DOHH2 (cell line): ENCODE measurements around the gene CCR5.

ENCODE experiments used
- H3F3A ChIP-seq: fragments of 200-600 bp; sonication (generic), shearing (Covaris generic); 2 replicates; pipeline ENCODE4 v1.6.0; 2016; ENCODE audit warnings: antibody characterized with exemption, mild to moderate bottlenecking; ENCODE audit not compliant: control insufficient read depth, insufficient read depth
- H3K27ac ChIP-seq: fragments of 200-600 bp; sonication (generic); 2 replicates; pipeline ENCODE4 v1.5.1; 2014; ENCODE audit warnings: low read depth, mild to moderate bottlenecking, low read length, moderate library complexity
- H3K27me3 ChIP-seq: fragments of 200-600 bp; sonication (generic); 2 replicates; pipeline ENCODE4 v1.6.1; 2014; ENCODE audit warnings: mild to moderate bottlenecking, low read length, mixed read lengths; ENCODE audit not compliant: control insufficient read depth
- H3K36me3 ChIP-seq: fragments of 200-600 bp; sonication (generic); 2 replicates; pipeline ENCODE4 v1.6.1; 2014; ENCODE audit warnings: mild to moderate bottlenecking, low read length, moderate library complexity, mixed read lengths; ENCODE audit not compliant: control insufficient read depth
- H3K4me1 ChIP-seq: fragments of 200-600 bp; sonication (generic); 2 replicates; pipeline ENCODE4 v1.6.1; 2014; ENCODE audit warnings: mild to moderate bottlenecking, low read length, mixed read lengths; ENCODE audit not compliant: control insufficient read depth
- H3K4me2 ChIP-seq: fragments of 200-600 bp; sonication (generic); 2 replicates; pipeline ENCODE4 v1.6.0; 2014; ENCODE audit warnings: mild to moderate bottlenecking, low read length, moderate library complexity
- H3K4me3 ChIP-seq: fragments of 200-600 bp; sonication (generic); 2 replicates; pipeline ENCODE4 v1.5.1; 2014; ENCODE audit warnings: mild to moderate bottlenecking, low read length, mixed read lengths
- H3K79me2 ChIP-seq: fragments of 200-600 bp; sonication (generic); 2 replicates; pipeline ENCODE4 v1.6.1; 2014; ENCODE audit warnings: mild to moderate bottlenecking, low read length, mixed read lengths; ENCODE audit not compliant: control insufficient read depth
- H3K9me2 ChIP-seq: fragments of 200-600 bp; sonication (generic); replicated peaks from 2 replicates; pipeline ENCODE4 v1.6.1; 2014; ENCODE audit warnings: mild to moderate bottlenecking, low read length, mixed read lengths; ENCODE audit not compliant: control insufficient read depth
- H3K9me3 ChIP-seq: fragments of 200-600 bp; sonication (generic); 2 replicates; pipeline ENCODE4 v1.6.1; 2014; ENCODE audit warnings: antibody characterized with exemption, low read length, mixed read lengths; ENCODE audit not compliant: control insufficient read depth, insufficient read depth
- H4K20me1 ChIP-seq: fragments of 200-600 bp; sonication (generic); 2 replicates; pipeline ENCODE4 v1.6.0; 2014; ENCODE audit warnings: low read depth, mild to moderate bottlenecking, antibody characterized with exemption, low read length, moderate library complexity; ENCODE audit not compliant: control insufficient read depth, insufficient read depth
- CTCF ChIP-seq: fragments of 200-600 bp; sonication (generic); IDR thresholded peaks from one replicate; pipeline ENCODE4 v1.5.1; 2014; ENCODE audit warnings: antibody characterized with exemption, mild to moderate bottlenecking, low read depth, low read length; ENCODE audit not compliant: poor library complexity, severe bottlenecking
- EZH2phosphoT487 ChIP-seq: fragments of 200-600 bp; sonication (generic); IDR thresholded peaks from 2 replicates; pipeline ENCODE4 v1.6.1; 2017; ENCODE audit warnings: borderline replicate concordance, mild to moderate bottlenecking, antibody characterized with exemption, low read length, moderate library complexity, mixed read lengths

Gene CCR5

GRCh38 chr3:46381625-46382024 lies 10.9 kb downstream of the CCR5 start:
- Histone ChIP-seq H3K36me3 (no peaks in the 10 kb centered on the region), H3K4me2 (no peak overlapping the region), H3K79me2 (no peaks in the 10 kb centered on the region), H3K9me2 (no peaks in the 10 kb centered on the region), H3F3A (no peaks in the 10 kb centered on the region), H3K4me1 (peaks cover 10% of the 10 kb centered on the region), H3K27ac (no peak overlapping the region), H3K4me3 (no peak overlapping the region), H3K9me3 (no peaks in the 10 kb centered on the region), H4K20me1 (no peaks in the 10 kb centered on the region), H3K27me3 (peaks cover 28% of the 10 kb centered on the region)
- TF ChIP-seq CTCF (no peak), EZH2phosphoT487 (no peak)

GRCh38 chr3:46383211-46383950 lies 12.6 kb downstream of the CCR5 start:
- TF ChIP-seq CTCF, result no peak
- TF ChIP-seq EZH2phosphoT487, result no peak
- H3K4me2 ChIP-seq, result no peak overlapping the region
- peaks cover 10% of the 10 kb centered on the region for H3K4me1 ChIP-seq
- H4K20me1 ChIP-seq, result no peaks in the 10 kb centered on the region
- no peaks in the 10 kb centered on the region for H3K79me2 ChIP-seq
- no peaks in the 10 kb centered on the region for H3K9me3 ChIP-seq
- H3K9me2 ChIP-seq, result no peaks in the 10 kb centered on the region
- H3K27ac ChIP-seq, result no peak overlapping the region
- no peaks in the 10 kb centered on the region for H3K36me3 ChIP-seq
- no peaks in the 10 kb centered on the region for H3F3A ChIP-seq
- no peak overlapping the region for H3K4me3 ChIP-seq
- H3K27me3 ChIP-seq, result peaks cover 26% of the 10 kb centered on the region

- Histone ChIP-seq H4K20me1 (no peaks in the 10 kb centered on the region), H3K9me2 (no peaks in the 10 kb centered on the region), H3K4me3 (no peak overlapping the region), H3K4me2 (no peak overlapping the region), H3F3A (no peaks in the 10 kb centered on the region), H3K79me2 (no peaks in the 10 kb centered on the region), H3K36me3 (no peaks in the 10 kb centered on the region), H3K4me1 (peaks cover 10% of the 10 kb centered on the region), H3K9me3 (no peaks in the 10 kb centered on the region), H3K27me3 (peaks cover 26% of the 10 kb centered on the region), H3K27ac (no peak overlapping the region)
- TF ChIP-seq CTCF, result no peak
- no peak for TF ChIP-seq EZH2phosphoT487
These were observed 13.2 kb downstream of the CCR5 start for GRCh38 chr3:46383951-46384330.
